HEK293 (cell line): Measurements from ENCODE around the gene HDAC8.
A peak's percentile ranks its signal among the peaks of the same experiment; 100 is the strongest.

Experiments
- CTCF ChIA-PET: fragments of 350-600 bp; formaldehyde crosslinking; extraction: SDS; loops from one replicate; lab custom pipeline; 2021; ENCODE audit warnings: antibody characterized with exemption; lab: Yijun Ruan, JAX
- POLR2A ChIA-PET: fragments of 300-600 bp; formaldehyde crosslinking; extraction: SDS; loops from one replicate; lab custom pipeline; 2020; ENCODE audit warnings: antibody characterized with exemption, inconsistent platforms; lab: Yijun Ruan, JAX
- H3K27ac ChIP-seq: fragments of 200-500 bp; sonication (Bioruptor generic); 2 replicates; pipeline ENCODE4 v1.5.1; 2014; ENCODE audit warnings: low read depth, low read length, control low read depth, inconsistent platforms; ENCODE audit errors: extremely low read depth
- H3K36me3 ChIP-seq, 2 experiments: fragments of 200-500 bp in 1 of 2; sonication (Bioruptor generic) in 1 of 2; 1 replicate in 1 of 2; 2 replicates in 1 of 2; pipeline ENCODE4 v1.5.1; 2014 to 2017; ENCODE audit warnings: inconsistent platforms in 2 of 2, low read length in 2 of 2; ENCODE audit not compliant: control insufficient read depth in 2 of 2, insufficient read depth in 1 of 2
- H3K4me1 ChIP-seq: fragments of 200-500 bp; sonication (Bioruptor generic); 2 replicates; pipeline ENCODE4 v1.5.1; 2014; ENCODE audit warnings: mild to moderate bottlenecking, low read length, inconsistent platforms; ENCODE audit not compliant: control insufficient read depth, insufficient read depth
- H3K4me3 ChIP-seq: 2 replicates; pipeline ENCODE4 v1.5.1; 2011; ENCODE audit warnings: low read depth, mild to moderate bottlenecking, control low read depth, low read length, moderate library complexity
- H3K9me3 ChIP-seq: fragments of 200-500 bp; sonication (Bioruptor generic); 2 replicates; pipeline ENCODE4 v1.5.1; 2014; ENCODE audit warnings: low read depth, low read length, inconsistent platforms; ENCODE audit not compliant: control insufficient read depth, insufficient read depth
- MEIS1 ChIP-seq: sonication (generic); formaldehyde crosslinking; IDR thresholded peaks from 2 replicates; pipeline ENCODE4 v1.8.1; 2022; ENCODE audit warnings: missing genetic modification reagents, mild to moderate bottlenecking, borderline replicate concordance
- OSR2 ChIP-seq: fragments of 450-650 bp; formaldehyde crosslinking; IDR thresholded peaks from 2 replicates; pipeline ENCODE4 v1.5.1; 2016; ENCODE audit warnings: missing biosample characterization, missing genetic modification characterization
- SP3 ChIP-seq: fragments of 450-650 bp; formaldehyde crosslinking; IDR thresholded peaks from 2 replicates; pipeline ENCODE4 v1.5.1; 2016; ENCODE audit warnings: missing biosample characterization, missing genetic modification characterization
- ZBTB20 ChIP-seq: fragments of 450-650 bp; formaldehyde crosslinking; IDR thresholded peaks from 2 replicates; pipeline ENCODE4 v1.5.1; 2016; ENCODE audit warnings: missing biosample characterization, missing genetic modification characterization
- ZBTB8A ChIP-seq: fragments of 450-650 bp; formaldehyde crosslinking; IDR thresholded peaks from 2 replicates; pipeline ENCODE4 v1.5.1; 2016; ENCODE audit warnings: missing biosample characterization, missing genetic modification characterization
- ZNF112 ChIP-seq: fragments of 450-650 bp; formaldehyde crosslinking; IDR thresholded peaks from 2 replicates; pipeline ENCODE4 v1.5.0; 2017; ENCODE audit warnings: missing biosample characterization, missing genetic modification characterization
- ZNF302 ChIP-seq: fragments of 450-650 bp; formaldehyde crosslinking; IDR thresholded peaks from 2 replicates; pipeline ENCODE4 v1.5.1; 2016; ENCODE audit warnings: missing biosample characterization, missing genetic modification characterization, low read depth
- ZNF48 ChIP-seq: fragments of 450-650 bp; formaldehyde crosslinking; IDR thresholded peaks from 2 replicates; pipeline ENCODE4 v1.5.1; 2016; ENCODE audit warnings: missing biosample characterization, missing genetic modification characterization
- ZNF529 ChIP-seq: fragments of 450-650 bp; formaldehyde crosslinking; IDR thresholded peaks from 2 replicates; pipeline ENCODE4 v1.5.1; 2017; ENCODE audit warnings: missing genetic modification characterization, missing biosample characterization; ENCODE audit not compliant: insufficient replicate concordance
- TF ChIP-seq, protein P1 (sequence below): IDR thresholded peaks from 2 replicates; pipeline ENCODE4 v1.6.1; 2011; ENCODE audit warnings: mild to moderate bottlenecking, low read depth, low read length, borderline replicate concordance
- TF ChIP-seq, protein P2 (sequence below): fragments of 450-650 bp; formaldehyde crosslinking; IDR thresholded peaks from 2 replicates; pipeline ENCODE4 v1.5.1; 2017; ENCODE audit warnings: missing biosample characterization, missing genetic modification characterization
- TF ChIP-seq, protein P3 (sequence below): fragments of 450-650 bp; formaldehyde crosslinking; IDR thresholded peaks from 2 replicates; pipeline ENCODE4 v1.5.1; 2016; ENCODE audit warnings: missing biosample characterization, missing genetic modification characterization
- TF ChIP-seq, protein P4 (sequence below): fragments of 450-650 bp; formaldehyde crosslinking; IDR thresholded peaks from 2 replicates; pipeline ENCODE4 v1.5.1; 2016; ENCODE audit warnings: missing biosample characterization, missing genetic modification characterization, low read depth
- TF ChIP-seq, protein P5 (sequence below): fragments of 450-650 bp; formaldehyde crosslinking; IDR thresholded peaks from 2 replicates; pipeline ENCODE4 v1.5.1; 2016; ENCODE audit warnings: missing biosample characterization, missing genetic modification characterization

Gene HDAC8

DNA sequence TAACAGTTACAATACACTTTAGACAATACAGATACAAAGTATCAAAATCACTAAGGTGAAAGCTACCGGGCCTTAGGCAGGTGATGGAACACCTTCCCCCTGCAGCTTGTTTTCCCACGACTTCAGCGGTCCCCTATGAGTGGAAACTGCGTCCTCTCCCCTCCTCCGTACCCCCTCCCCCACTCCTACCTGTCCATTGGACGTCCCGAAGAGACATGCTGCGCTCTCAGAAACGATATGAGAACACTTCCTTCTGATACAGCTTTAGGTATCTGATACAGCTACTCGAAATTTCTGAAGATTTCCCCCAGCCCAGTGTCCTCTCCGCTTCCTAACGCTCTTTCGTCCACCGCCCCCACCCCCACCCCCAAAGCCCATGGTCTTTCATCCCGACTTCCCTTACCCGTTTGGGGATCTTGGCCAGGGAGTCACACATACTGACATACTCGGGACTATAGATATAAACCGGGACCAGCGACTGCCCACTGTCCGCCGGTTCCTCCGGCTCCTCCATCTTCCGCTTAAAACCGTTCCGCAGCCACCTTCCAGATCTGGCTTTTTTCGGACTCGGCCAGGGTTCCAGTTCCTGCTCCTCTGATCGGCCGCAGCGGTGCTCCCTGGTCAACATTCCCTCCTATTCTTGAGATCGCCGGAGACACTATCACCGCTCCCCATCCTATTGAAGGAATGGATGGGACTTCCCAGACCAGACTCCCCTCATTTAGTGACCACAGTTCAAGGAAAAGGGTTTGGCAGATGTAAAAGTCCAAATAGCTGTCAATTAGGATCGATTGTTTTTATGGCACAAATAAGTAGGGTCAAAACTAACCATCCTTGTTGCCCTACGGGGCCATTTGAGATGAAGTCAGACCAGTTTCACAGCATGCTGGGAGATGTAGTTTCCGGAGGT is at the start of gene HDAC8 (continued):
- TF ChIP-seq, protein P1, sequence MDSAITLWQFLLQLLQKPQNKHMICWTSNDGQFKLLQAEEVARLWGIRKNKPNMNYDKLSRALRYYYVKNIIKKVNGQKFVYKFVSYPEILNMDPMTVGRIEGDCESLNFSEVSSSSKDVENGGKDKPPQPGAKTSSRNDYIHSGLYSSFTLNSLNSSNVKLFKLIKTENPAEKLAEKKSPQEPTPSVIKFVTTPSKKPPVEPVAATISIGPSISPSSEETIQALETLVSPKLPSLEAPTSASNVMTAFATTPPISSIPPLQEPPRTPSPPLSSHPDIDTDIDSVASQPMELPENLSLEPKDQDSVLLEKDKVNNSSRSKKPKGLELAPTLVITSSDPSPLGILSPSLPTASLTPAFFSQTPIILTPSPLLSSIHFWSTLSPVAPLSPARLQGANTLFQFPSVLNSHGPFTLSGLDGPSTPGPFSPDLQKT, result no peak
- TF ChIP-seq OSR2 (tag by site-specific recombination) (no peak), ZNF529 (no peak), ZBTB20 (tag by site-specific recombination) (peak; percentile 68)
- TF ChIP-seq, protein P2, sequence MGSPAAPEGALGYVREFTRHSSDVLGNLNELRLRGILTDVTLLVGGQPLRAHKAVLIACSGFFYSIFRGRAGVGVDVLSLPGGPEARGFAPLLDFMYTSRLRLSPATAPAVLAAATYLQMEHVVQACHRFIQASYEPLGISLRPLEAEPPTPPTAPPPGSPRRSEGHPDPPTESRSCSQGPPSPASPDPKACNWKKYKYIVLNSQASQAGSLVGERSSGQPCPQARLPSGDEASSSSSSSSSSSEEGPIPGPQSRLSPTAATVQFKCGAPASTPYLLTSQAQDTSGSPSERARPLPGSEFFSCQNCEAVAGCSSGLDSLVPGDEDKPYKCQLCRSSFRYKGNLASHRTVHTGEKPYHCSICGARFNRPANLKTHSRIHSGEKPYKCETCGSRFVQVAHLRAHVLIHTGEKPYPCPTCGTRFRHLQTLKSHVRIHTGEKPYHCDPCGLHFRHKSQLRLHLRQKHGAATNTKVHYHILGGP (tag by site-specific recombination), result no peak

DNA sequence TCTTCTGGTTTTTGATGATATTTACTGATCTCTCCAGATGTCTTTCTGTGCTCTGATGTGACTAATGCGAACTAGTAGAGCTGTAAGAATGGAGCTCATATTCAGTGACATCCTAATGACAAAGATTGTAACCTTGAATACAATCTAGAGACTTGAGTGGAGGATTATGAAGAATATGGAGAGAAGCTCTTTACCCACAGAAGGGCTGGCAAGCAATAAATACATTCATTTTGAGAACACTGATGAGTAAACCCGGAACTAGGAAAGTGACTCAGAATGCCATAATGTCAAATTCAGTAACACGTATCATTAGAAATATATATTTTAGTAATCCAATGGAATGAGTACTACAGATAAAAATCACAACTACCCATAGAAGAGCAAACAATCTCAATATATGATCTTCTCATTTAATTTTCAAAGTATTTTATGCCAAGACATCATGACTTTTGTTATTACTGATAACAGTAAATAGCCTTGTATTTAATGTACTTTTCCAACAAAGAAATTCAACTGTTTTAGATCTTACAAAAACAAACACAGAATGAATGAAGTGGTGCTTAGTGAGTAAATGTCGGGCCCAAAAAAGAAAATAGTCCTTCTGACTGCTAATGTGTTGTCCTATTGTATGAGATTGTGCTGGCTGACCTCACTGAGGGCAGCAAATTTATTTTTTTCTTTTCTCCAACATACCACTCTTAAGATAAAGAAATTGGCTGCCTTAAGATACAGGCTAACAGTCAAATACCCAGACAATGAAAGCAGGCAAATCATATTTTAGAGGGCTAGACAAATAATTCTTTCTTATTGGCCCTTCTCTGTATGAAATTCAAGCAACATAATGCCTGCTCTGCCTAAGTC is 49.2 kb upstream of the HDAC8 start:
- no peaks in the 10 kb centered on the region for H3K4me1 ChIP-seq
- POLR2A ChIA-PET, result interaction anchor here (0.6 kb wide), 1 partner anchor 1551 kb away, joined by 3 read pairs; no protein-coding TSS in a partner anchor
- H3K9me3 ChIP-seq, result no peaks in the 10 kb centered on the region; the same call in 1 of the 2 replicates
- peaks cover 24 to 59% of the 10 kb centered on the region in 2 experiments for H3K36me3 ChIP-seq
- no peak overlapping the region for H3K4me3 ChIP-seq
- TF ChIP-seq ZNF112 (tag by site-specific recombination) (no peak), SP3 (tag by site-specific recombination) (no peak), ZBTB8A (tag by site-specific recombination) (no peak), MEIS1 (CRISPR knock-in tag) (no peak), ZNF302 (tag by site-specific recombination) (no peak), ZNF48 (tag by site-specific recombination) (no peak)
- TF ChIP-seq, protein P3, sequence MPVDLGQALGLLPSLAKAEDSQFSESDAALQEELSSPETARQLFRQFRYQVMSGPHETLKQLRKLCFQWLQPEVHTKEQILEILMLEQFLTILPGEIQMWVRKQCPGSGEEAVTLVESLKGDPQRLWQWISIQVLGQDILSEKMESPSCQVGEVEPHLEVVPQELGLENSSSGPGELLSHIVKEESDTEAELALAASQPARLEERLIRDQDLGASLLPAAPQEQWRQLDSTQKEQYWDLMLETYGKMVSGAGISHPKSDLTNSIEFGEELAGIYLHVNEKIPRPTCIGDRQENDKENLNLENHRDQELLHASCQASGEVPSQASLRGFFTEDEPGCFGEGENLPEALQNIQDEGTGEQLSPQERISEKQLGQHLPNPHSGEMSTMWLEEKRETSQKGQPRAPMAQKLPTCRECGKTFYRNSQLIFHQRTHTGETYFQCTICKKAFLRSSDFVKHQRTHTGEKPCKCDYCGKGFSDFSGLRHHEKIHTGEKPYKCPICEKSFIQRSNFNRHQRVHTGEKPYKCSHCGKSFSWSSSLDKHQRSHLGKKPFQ, result no peak
- TF ChIP-seq, protein P4, sequence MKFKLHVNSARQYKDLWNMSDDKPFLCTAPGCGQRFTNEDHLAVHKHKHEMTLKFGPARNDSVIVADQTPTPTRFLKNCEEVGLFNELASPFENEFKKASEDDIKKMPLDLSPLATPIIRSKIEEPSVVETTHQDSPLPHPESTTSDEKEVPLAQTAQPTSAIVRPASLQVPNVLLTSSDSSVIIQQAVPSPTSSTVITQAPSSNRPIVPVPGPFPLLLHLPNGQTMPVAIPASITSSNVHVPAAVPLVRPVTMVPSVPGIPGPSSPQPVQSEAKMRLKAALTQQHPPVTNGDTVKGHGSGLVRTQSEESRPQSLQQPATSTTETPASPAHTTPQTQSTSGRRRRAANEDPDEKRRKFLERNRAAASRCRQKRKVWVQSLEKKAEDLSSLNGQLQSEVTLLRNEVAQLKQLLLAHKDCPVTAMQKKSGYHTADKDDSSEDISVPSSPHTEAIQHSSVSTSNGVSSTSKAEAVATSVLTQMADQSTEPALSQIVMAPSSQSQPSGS (tag by site-specific recombination), result no peak
- TF ChIP-seq, protein P5, sequence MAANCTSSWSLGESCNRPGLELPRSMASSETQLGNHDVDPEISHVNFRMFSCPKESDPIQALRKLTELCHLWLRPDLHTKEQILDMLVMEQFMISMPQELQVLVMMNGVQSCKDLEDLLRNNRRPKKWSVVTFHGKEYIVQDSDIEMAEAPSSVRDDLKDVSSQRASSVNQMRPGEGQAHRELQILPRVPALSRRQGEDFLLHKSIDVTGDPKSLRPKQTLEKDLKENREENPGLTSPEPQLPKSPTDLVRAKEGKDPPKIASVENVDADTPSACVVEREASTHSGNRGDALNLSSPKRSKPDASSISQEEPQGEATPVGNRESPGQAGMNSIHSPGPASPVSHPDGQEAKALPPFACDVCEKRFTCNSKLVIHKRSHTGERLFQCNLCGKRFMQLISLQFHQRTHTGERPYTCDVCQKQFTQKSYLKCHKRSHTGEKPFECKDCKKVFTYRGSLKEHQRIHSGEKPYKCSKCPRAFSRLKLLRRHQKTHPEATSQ, result no peak
- TF ChIP-seq, all 188 proteins: peak for 0
- CTCF ChIA-PET, result interaction anchor here (0.7 kb wide), 1 partner anchor 18 kb away, joined by 3 read pairs; no protein-coding TSS in a partner anchor
- no peak overlapping the region for H3K27ac ChIP-seq
